Neural cell (in vitro differentiated cells): Measurements from ENCODE around the gene RSBN1.

Source experiments
- CTCF ChIP-seq: fragments of 450-650 bp; IDR thresholded peaks from 2 replicates; pipeline ENCODE4 v1.5.1; 2014; ENCODE audit warnings: antibody characterized with exemption, mild to moderate bottlenecking, moderate library complexity; ENCODE audit not compliant: poor library complexity, severe bottlenecking
- EP300 ChIP-seq: fragments of 450-650 bp; conservative IDR thresholded peaks from 2 replicates; pipeline ENCODE4 v1.6.1; 2014; ENCODE audit warnings: antibody characterized with exemption, mild to moderate bottlenecking, moderate library complexity; ENCODE audit not compliant: poor library complexity, severe bottlenecking
- EZH2 ChIP-seq: fragments of 200-600, 300-800 bp; shearing (Covaris generic), sonication (generic); IDR thresholded peaks from 2 replicates; pipeline ENCODE4 v1.6.1; 2014; ENCODE audit warnings: antibody characterized with exemption, low read length, borderline replicate concordance, mild to moderate bottlenecking; ENCODE audit not compliant: insufficient read depth, poor library complexity, severe bottlenecking
- POLR2AphosphoS5 ChIP-seq: IDR thresholded peaks from 2 replicates; pipeline ENCODE4 v1.6.1; 2012

- TF ChIP-seq EZH2 (no peak), POLR2AphosphoS5 (no peak), CTCF (no peak), EP300 (no peak)
Measured at GRCh38 chr1:113859478-113860175, 47.4 kb upstream of the RSBN1 start.
